SKM-1 treated with dmso at 0.1 percent for 144 hours (cell line): Measurements from ENCODE around the gene CLDN4.
"Not testable (repeated sequence)": the region's sequence is repeated elsewhere in the genome, so short reads cannot be mapped to it uniquely, and the experiment has no call there.

ENCODE experiments used
- DNase-seq: peaks from one replicate; lab custom pipeline; 2025; ENCODE audit not compliant: unreplicated experiment; lab: John Stamatoyannopoulos, UW

The CLDN4 gene

DNA sequence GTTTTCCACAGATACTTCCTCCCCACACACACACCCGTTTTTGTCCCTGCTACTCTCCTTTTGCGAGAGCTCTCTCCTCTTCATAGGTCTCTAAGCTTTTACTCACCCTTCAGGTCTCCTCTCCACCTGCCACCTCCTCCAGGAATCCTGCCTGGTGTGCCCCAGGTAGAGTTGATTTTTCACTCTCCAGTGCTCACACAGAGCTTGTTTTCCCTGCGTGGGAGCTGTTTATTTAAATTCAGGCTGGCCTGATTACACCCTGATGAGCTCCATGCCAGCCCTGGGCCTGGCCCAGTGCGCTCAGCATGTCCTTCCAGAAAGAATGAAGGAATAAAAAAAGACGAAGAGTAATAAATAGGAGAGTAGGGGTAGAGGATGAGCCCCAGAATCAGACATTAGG lies 7.5 kb upstream of the CLDN4 start:
- no peak for DNase-seq

GRCh38 chr7:73823873-73824592 lies 6.8 kb upstream of the CLDN4 start:
- no peak for DNase-seq

GRCh38 chr7:73824986-73825385 lies 5.8 kb upstream of the CLDN4 start:
- DNase-seq: no peak

- no peak for DNase-seq
Observed at GRCh38 chr7:73827567-73828106, 3.2 kb upstream of the CLDN4 start.

DNA sequence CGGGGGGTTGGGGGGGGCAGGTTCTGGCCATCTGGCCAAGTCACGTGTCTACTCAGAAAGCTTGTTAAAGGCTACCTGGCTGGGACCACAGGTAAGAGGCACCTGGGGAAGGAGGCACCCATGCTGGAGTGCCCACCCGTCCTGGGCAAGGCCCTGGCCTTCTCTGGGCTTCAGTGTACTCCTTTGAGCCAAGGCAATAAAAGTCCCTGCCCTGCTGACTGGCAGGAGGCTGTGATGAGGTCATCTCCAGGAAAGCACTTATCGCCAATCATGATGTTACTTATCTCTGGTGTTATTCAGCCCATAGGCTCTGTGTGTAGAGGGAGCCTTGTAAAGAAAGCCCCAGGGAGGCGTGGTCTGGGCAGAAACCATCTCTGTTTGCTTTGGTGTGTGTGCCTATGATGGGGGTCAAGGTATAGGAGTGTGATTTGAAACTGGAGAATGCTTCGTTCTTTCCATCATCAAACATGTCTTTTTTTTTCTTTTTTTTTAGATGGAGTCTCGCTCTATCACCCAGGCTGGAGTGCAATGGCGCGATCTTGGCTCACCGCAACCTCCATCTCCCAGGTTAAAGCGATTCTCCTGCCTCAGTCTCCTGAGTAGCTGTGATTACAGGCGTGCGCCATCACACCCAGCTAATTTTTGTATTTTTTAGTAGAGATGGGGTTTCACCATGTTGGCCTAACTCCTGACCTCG lies 2.5 kb upstream of the CLDN4 start:
- DNase-seq: no peak

GRCh38 chr7:73828972-73829371 lies 1.8 kb upstream of the CLDN4 start:
- no peak for DNase-seq

DNA sequence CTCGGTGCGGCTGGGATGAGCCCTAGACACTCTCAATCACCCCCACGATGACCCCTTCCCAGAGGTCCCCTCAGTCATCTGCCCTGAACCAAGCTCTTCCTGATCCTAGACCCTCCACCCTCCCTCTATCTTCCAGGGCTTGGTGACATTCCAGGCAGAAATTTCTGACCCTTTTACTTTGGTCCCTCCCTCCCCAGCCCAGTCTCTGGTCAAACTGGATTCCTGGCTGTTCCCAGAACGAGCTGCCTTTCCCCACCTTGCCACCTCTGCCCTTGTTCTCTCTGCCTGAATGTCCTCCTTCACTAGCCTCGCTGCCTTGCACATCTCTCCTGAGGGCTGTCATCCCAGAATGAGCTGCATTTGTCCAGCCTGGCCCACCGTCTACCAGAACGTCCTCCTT lies 1.3 kb upstream of the CLDN4 start:
- no peak for DNase-seq

GRCh38 chr7:73829921-73830680 lies 695 bp upstream of the CLDN4 start:
- no peak for DNase-seq

DNA sequence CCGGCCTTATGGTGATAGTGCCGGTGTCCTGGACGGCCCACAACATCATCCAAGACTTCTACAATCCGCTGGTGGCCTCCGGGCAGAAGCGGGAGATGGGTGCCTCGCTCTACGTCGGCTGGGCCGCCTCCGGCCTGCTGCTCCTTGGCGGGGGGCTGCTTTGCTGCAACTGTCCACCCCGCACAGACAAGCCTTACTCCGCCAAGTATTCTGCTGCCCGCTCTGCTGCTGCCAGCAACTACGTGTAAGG lies 713 bp downstream of the CLDN4 start:
- DNase-seq: no peak

- no peak for DNase-seq
Observed at GRCh38 chr7:73831834-73832651, 1.2 kb downstream of the CLDN4 start.

GRCh38 chr7:73832806-73833205 lies 2.0 kb downstream of the CLDN4 start:
- no peak for DNase-seq

DNA sequence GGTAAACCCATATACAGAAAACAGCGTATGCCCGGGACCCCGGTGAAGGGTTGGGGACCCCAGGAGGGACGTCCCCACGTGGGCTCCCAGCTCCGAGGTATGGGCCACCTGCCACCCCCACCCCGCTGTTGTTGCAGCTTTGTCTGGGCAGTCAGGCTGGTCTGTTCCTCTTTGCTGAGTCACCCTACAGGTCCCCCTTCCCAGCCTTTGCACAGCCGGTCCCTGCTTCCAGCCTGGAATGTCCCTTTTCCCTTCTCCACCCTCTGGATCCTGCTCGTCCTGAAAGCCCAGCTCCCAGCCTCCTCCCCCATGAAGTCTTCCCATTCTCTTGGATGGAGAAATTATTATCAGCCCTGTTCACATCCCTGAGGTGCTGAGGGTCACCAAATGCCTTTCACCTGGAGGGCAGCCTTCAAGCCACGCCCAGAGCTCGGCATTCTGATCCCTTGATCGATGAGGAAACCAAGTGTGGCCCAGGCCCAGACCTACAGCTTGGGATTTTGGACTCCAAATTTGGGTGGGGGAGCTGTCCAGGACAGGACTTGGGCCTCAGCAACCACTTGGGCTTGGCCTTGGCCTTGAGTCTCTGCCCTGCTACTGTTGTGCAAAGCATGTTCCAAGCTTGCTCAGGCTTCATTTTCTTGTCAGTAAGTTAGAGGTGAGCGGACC lies 2.6 kb downstream of the CLDN4 start:
- DNase-seq: no peak

DNA sequence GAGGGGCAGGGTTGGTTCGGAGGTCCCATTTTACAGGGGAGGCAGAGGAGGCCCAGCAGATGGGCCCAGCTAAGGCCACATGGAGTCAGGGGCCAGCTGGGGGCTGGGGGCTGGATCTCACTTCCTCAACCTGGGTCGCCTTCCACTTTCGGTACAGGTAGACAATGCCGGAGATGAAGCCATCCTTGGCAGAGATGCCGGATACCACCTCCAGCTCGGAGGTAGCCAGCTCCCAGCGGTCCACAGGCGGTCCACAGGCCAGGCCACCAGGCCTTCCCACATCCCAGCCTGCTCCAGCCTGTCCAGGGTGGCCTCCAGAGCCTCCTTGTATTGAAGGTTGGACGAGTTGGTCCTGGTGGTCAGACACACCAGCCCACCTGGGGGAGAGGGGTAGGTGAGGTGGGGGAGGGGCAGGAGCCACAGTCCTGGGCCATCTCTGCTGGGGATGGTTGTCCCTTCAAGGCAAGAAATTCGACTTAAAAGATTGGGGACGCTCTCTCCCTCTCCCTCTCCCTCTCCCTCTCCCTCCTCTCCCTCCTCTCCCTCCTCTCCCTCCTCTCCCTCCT lies 3.9 kb downstream of the CLDN4 start:
- DNase-seq: no peak

DNA sequence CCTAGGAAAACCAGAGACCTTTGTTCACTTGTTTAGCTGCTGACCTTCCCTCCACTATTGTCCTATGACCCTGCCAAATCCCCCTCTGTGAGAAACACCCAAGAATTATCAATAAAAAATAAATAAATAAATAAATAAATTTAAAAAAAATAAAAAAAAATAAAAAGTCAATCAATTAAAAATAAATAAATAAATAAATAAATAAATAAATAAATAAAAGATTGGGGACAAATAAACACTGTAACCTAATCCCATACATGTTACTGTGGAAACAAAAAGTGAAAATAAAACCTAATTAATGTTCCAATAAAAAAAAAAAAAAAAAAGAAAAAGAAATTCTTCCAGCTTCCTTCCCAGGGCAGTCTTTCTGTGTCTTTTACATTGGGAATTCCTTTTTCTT lies 6.4 kb downstream of the CLDN4 start:
- not testable (repeated sequence) for DNase-seq

DNA sequence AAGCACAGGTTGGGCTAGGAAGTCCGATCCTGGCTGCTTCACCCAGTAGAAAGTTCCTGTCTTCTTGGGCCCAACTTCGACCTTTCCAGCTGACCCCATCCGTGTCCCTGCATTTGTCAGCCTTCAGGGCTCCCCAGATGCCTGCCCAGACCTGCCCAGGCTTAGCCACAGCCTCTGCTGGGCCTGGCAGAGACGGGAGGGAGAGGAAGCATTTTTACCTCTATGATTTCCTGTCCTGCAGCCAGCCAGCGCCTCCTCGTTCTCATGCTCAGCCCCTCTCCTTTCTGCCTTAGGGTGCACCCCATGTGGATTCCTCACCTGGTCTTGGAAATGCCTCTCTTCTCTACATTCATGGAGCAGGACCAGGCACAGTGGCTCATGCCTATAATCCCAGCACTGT lies 7.8 kb downstream of the CLDN4 start:
- DNase-seq: no peak

DNA sequence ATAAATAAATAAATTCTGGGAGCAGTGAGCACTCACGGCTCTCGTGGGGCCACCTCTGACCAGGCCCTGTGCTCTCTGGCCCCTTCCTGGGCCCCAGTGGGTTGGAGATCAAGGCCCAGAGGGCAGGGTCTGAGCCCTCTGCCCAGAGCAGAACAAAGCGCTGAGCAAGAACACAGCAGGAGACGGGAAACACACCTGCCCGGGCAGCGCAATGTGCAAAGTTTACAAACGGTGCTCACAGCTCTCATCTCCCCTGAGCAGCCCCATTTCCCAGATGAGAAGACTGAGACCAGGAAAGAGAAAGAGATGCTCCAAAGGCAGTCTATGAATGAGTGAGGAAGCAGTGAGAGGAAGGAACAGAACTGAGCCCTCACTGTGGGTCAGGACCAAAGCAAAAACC lies 8.5 kb downstream of the CLDN4 start:
- no peak for DNase-seq

DNA sequence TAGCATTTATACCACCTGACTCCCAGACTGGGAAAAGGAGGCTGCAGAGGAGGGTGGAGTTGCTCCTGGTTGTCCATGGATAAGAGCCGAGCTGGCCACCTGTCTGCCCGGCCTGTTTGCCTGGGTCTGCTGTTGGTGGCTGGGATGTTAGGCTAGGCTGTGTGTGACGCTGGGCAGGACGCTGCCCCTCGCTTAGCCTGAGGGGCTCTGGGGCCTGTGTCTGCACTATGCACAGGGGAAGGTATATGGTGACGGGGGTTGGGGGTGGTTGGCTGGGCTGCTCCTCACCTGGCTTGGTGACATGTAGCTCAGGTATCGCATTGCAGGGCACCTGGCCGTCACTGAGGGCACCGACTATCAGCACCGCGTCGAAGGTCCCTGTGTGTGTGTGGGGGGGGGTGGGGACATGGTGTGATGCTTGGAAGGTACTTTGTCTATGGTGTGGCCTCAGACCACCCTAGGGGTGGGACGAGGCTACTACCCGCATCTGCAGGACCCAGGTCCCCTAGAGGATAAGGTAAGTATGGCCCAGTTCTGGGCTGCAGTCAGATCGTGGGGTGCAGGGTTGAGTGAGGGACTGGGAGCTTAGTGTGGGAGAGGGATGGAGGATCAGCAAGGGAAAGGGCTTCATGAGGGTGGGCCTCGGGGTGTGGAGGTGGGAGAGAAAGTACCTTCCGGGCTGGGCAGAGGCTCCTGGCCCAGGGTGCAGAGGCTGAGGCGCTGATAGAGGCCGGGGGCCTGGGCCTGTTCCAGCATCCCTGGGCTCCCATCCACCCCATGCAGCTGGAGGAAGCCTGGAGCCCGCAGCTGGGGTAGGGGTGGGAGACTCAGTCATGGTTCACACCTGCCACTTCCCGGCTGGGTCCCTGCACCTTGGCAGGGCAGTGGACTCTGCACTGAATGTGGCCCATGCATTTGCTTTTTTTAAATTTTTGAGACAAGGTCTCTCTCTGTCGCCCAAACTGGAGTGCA lies 9.2 kb downstream of the CLDN4 start:
- DNase-seq: no peak

- no peak for DNase-seq
Observed at GRCh38 chr7:73840715-73841379, 10.1 kb downstream of the CLDN4 start.

DNA sequence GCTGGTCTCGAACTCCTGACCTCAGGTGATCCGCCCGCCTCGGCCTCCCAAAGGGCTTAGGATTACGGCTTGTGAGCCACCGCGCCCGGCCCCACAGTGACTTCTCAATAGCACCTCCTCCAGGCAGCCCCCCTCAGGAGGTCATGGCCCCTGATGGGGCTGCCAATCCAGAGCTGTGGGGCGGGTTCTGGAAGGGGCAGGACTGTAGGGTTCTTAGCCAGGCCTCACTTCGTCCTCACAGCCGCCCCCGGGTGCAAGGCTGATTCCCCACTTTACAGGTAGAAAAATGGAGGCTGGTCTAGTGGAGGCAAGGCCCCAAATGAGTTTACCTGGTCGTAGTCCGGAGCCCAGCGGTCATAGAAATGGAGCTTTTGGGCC lies 10.9 kb downstream of the CLDN4 start:
- DNase-seq: no peak
